HEK293 (cell line): ENCODE results near the gene TSPEAR.
"Not testable (repeated sequence)": the region's sequence is repeated elsewhere in the genome, so short reads cannot be mapped to it uniquely, and the experiment has no call there.

Source experiments
- CTCF ChIA-PET: fragments of 350-600 bp; formaldehyde crosslinking; extraction: SDS; loops from one replicate; lab custom pipeline; 2021; ENCODE audit warnings: antibody characterized with exemption; lab: Yijun Ruan, JAX
- POLR2A ChIA-PET: fragments of 300-600 bp; formaldehyde crosslinking; extraction: SDS; loops from one replicate; lab custom pipeline; 2020; ENCODE audit warnings: antibody characterized with exemption, inconsistent platforms; lab: Yijun Ruan, JAX
- H3K27ac ChIP-seq: fragments of 200-500 bp; sonication (Bioruptor generic); 2 replicates; pipeline ENCODE4 v1.5.1; 2014; ENCODE audit warnings: low read depth, low read length, control low read depth, inconsistent platforms; ENCODE audit errors: extremely low read depth
- H3K36me3 ChIP-seq, 2 experiments: fragments of 200-500 bp in 1 of 2; sonication (Bioruptor generic) in 1 of 2; 1 replicate in 1 of 2; 2 replicates in 1 of 2; pipeline ENCODE4 v1.5.1; 2014 to 2017; ENCODE audit warnings: inconsistent platforms in 2 of 2, low read length in 2 of 2; ENCODE audit not compliant: control insufficient read depth in 2 of 2, insufficient read depth in 1 of 2
- H3K4me1 ChIP-seq: fragments of 200-500 bp; sonication (Bioruptor generic); 2 replicates; pipeline ENCODE4 v1.5.1; 2014; ENCODE audit warnings: mild to moderate bottlenecking, low read length, inconsistent platforms; ENCODE audit not compliant: control insufficient read depth, insufficient read depth
- H3K4me3 ChIP-seq: 2 replicates; pipeline ENCODE4 v1.5.1; 2011; ENCODE audit warnings: low read depth, mild to moderate bottlenecking, control low read depth, low read length, moderate library complexity
- H3K9me3 ChIP-seq: fragments of 200-500 bp; sonication (Bioruptor generic); 2 replicates; pipeline ENCODE4 v1.5.1; 2014; ENCODE audit warnings: low read depth, low read length, inconsistent platforms; ENCODE audit not compliant: control insufficient read depth, insufficient read depth
- GLIS2 ChIP-seq: fragments of 450-650 bp; formaldehyde crosslinking; IDR thresholded peaks from 2 replicates; pipeline ENCODE4 v1.5.1; 2016; ENCODE audit warnings: missing biosample characterization, missing genetic modification characterization
- PRDM1 ChIP-seq: fragments of 450-650 bp; formaldehyde crosslinking; IDR thresholded peaks from 2 replicates; pipeline ENCODE4; 2016; ENCODE audit warnings: missing biosample characterization, missing genetic modification characterization
- RBAK ChIP-seq: fragments of 450-650 bp; formaldehyde crosslinking; IDR thresholded peaks from 2 replicates; pipeline ENCODE4 v1.5.1; 2016; ENCODE audit warnings: missing biosample characterization, missing genetic modification characterization
- YY2 ChIP-seq: fragments of 450-650 bp; formaldehyde crosslinking; IDR thresholded peaks from 2 replicates; pipeline ENCODE4 v1.5.1; 2016; ENCODE audit warnings: missing biosample characterization, missing genetic modification characterization
- ZNF214 ChIP-seq: fragments of 450-650 bp; formaldehyde crosslinking; IDR thresholded peaks from 2 replicates; pipeline ENCODE4 v1.5.1; 2017; ENCODE audit warnings: missing biosample characterization, mild to moderate bottlenecking, missing genetic modification characterization, borderline replicate concordance
- ZNF266 ChIP-seq: fragments of 450-650 bp; formaldehyde crosslinking; IDR thresholded peaks from 2 replicates; pipeline ENCODE4 v1.5.1; 2016; ENCODE audit warnings: missing biosample characterization, missing genetic modification characterization, low read depth
- ZNF274 ChIP-seq, 2 experiments: fragments of 200-500 bp in 1 of 2; fragments of 450-650 bp in 1 of 2; sonication (Bioruptor generic) in 1 of 2; formaldehyde crosslinking in 1 of 2; IDR thresholded peaks; 2 replicates each; pipeline versions ENCODE4 v1.5.1 to v1.6.1; 2014 to 2016; ENCODE audit warnings: borderline replicate concordance in 1 of 2, inconsistent platforms in 1 of 2, low read length in 1 of 2, missing biosample characterization in 1 of 2, missing genetic modification characterization in 1 of 2
- ZNF335 ChIP-seq: fragments of 450-650 bp; formaldehyde crosslinking; conservative IDR thresholded peaks from 2 replicates; pipeline ENCODE4 v1.5.1; 2016; ENCODE audit warnings: missing biosample characterization, missing genetic modification characterization
- ZNF433 ChIP-seq: fragments of 450-650 bp; formaldehyde crosslinking; IDR thresholded peaks from 2 replicates; pipeline ENCODE4 v1.5.1; 2016; ENCODE audit warnings: missing biosample characterization, missing genetic modification characterization, low read depth
- ZNF600 ChIP-seq: fragments of 450-650 bp; formaldehyde crosslinking; IDR thresholded peaks from 2 replicates; pipeline ENCODE4 v1.5.1; 2016; ENCODE audit warnings: missing biosample characterization, missing genetic modification characterization
- ZNF623 ChIP-seq: fragments of 450-650 bp; formaldehyde crosslinking; IDR thresholded peaks from 2 replicates; pipeline ENCODE4 v1.5.1; 2016; ENCODE audit warnings: missing biosample characterization, missing genetic modification characterization
- ZNF776 ChIP-seq: fragments of 450-650 bp; formaldehyde crosslinking; IDR thresholded peaks from 2 replicates; pipeline ENCODE4 v1.5.0; 2017; ENCODE audit warnings: missing biosample characterization, missing genetic modification characterization, borderline replicate concordance
- ZNF830 ChIP-seq: fragments of 450-650 bp; IDR thresholded peaks from 2 replicates; pipeline ENCODE4 v1.5.0; 2018; ENCODE audit warnings: missing biosample characterization, missing genetic modification characterization, low read depth, mild to moderate bottlenecking, moderate library complexity
- TF ChIP-seq, protein P1 (sequence below): fragments of 450-650 bp; formaldehyde crosslinking; IDR thresholded peaks from 2 replicates; pipeline ENCODE4 v1.5.1; 2016; ENCODE audit warnings: missing biosample characterization, missing genetic modification characterization, borderline replicate concordance
- TF ChIP-seq, protein P2 (sequence below): fragments of 450-650 bp; formaldehyde crosslinking; IDR thresholded peaks from 2 replicates; pipeline ENCODE4 v1.5.1; 2017; ENCODE audit warnings: missing biosample characterization, mild to moderate bottlenecking, missing genetic modification characterization, moderate library complexity
- TF ChIP-seq, protein P3 (sequence below): fragments of 450-650 bp; formaldehyde crosslinking; IDR thresholded peaks from 2 replicates; pipeline ENCODE4 v1.5.1; 2016; ENCODE audit warnings: missing biosample characterization, missing genetic modification characterization
- TF ChIP-seq, protein P4 (sequence below): fragments of 450-650 bp; formaldehyde crosslinking; IDR thresholded peaks from 2 replicates; pipeline ENCODE4 v1.5.1; 2017; ENCODE audit warnings: missing biosample characterization, missing genetic modification characterization
- TF ChIP-seq, protein P5 (sequence below): fragments of 450-650 bp; formaldehyde crosslinking; conservative IDR thresholded peaks from 2 replicates; pipeline ENCODE4 v1.5.1; 2016; ENCODE audit warnings: low read depth, missing biosample characterization, missing genetic modification characterization

Gene TSPEAR

DNA sequence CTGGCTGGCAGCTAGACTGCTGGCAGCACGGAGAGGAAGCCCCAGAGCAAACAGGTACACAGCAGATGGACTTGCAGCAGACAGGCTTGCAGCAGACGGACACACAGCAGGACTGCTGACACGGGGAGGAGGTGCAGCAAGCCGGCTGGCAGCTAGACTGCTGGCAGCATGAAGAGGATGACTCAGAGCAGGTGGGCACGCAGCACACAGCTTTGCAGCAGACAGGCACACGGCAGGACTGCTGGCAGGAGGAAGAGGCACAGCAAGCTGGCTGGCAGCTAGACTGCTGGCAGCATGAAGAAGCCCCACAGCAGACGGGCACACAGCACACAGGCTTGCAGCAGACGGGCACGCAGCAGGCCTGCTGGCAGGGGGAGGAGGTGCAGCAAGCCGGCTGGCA lies 160.6 kb downstream of the TSPEAR start:
- TF ChIP-seq YY2 (tag by site-specific recombination) = no peak
- TF ChIP-seq ZNF274 (IDR thresholded peaks at IDR 0.05; ENCODE audit: low read length) = no peak
- TF ChIP-seq ZNF274 (tag by site-specific recombination; IDR thresholded peaks at IDR 0.05; ENCODE audit: borderline replicate concordance) = no peak
- no peak for TF ChIP-seq ZNF335 (tag by site-specific recombination)
- TF ChIP-seq ZNF433 (tag by site-specific recombination) = no peak
- TF ChIP-seq ZNF214 (tag by site-specific recombination) = no peak
- TF ChIP-seq, protein P1, sequence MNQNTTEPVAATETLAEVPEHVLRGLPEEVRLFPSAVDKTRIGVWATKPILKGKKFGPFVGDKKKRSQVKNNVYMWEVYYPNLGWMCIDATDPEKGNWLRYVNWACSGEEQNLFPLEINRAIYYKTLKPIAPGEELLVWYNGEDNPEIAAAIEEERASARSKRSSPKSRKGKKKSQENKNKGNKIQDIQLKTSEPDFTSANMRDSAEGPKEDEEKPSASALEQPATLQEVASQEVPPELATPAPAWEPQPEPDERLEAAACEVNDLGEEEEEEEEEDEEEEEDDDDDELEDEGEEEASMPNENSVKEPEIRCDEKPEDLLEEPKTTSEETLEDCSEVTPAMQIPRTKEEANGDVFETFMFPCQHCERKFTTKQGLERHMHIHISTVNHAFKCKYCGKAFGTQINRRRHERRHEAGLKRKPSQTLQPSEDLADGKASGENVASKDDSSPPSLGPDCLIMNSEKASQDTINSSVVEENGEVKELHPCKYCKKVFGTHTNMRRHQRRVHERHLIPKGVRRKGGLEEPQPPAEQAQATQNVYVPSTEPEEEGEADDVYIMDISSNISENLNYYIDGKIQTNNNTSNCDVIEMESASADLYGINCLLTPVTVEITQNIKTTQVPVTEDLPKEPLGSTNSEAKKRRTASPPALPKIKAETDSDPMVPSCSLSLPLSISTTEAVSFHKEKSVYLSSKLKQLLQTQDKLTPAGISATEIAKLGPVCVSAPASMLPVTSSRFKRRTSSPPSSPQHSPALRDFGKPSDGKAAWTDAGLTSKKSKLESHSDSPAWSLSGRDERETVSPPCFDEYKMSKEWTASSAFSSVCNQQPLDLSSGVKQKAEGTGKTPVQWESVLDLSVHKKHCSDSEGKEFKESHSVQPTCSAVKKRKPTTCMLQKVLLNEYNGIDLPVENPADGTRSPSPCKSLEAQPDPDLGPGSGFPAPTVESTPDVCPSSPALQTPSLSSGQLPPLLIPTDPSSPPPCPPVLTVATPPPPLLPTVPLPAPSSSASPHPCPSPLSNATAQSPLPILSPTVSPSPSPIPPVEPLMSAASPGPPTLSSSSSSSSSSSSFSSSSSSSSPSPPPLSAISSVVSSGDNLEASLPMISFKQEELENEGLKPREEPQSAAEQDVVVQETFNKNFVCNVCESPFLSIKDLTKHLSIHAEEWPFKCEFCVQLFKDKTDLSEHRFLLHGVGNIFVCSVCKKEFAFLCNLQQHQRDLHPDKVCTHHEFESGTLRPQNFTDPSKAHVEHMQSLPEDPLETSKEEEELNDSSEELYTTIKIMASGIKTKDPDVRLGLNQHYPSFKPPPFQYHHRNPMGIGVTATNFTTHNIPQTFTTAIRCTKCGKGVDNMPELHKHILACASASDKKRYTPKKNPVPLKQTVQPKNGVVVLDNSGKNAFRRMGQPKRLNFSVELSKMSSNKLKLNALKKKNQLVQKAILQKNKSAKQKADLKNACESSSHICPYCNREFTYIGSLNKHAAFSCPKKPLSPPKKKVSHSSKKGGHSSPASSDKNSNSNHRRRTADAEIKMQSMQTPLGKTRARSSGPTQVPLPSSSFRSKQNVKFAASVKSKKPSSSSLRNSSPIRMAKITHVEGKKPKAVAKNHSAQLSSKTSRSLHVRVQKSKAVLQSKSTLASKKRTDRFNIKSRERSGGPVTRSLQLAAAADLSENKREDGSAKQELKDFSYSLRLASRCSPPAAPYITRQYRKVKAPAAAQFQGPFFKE = no peak
- TF ChIP-seq ZNF776 = no peak
- TF ChIP-seq PRDM1 (tag by site-specific recombination) = no peak
- TF ChIP-seq, protein P2, sequence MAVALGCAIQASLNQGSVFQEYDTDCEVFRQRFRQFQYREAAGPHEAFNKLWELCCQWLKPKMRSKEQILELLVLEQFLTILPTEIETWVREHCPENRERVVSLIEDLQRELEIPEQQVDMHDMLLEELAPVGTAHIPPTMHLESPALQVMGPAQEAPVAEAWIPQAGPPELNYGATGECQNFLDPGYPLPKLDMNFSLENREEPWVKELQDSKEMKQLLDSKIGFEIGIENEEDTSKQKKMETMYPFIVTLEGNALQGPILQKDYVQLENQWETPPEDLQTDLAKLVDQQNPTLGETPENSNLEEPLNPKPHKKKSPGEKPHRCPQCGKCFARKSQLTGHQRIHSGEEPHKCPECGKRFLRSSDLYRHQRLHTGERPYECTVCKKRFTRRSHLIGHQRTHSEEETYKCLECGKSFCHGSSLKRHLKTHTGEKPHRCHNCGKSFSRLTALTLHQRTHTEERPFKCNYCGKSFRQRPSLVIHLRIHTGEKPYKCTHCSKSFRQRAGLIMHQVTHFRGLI = no peak
- no peak for TF ChIP-seq ZNF266
- no peak for TF ChIP-seq RBAK (tag by site-specific recombination)
- TF ChIP-seq, protein P3, sequence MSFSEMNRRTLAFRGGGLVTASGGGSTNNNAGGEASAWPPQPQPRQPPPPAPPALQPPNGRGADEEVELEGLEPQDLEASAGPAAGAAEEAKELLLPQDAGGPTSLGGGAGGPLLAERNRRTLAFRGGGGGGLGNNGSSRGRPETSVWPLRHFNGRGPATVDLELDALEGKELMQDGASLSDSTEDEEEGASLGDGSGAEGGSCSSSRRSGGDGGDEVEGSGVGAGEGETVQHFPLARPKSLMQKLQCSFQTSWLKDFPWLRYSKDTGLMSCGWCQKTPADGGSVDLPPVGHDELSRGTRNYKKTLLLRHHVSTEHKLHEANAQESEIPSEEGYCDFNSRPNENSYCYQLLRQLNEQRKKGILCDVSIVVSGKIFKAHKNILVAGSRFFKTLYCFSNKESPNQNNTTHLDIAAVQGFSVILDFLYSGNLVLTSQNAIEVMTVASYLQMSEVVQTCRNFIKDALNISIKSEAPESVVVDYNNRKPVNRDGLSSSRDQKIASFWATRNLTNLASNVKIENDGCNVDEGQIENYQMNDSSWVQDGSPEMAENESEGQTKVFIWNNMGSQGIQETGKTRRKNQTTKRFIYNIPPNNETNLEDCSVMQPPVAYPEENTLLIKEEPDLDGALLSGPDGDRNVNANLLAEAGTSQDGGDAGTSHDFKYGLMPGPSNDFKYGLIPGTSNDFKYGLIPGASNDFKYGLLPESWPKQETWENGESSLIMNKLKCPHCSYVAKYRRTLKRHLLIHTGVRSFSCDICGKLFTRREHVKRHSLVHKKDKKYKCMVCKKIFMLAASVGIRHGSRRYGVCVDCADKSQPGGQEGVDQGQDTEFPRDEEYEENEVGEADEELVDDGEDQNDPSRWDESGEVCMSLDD (tag by site-specific recombination) = no peak
- TF ChIP-seq, protein P4, sequence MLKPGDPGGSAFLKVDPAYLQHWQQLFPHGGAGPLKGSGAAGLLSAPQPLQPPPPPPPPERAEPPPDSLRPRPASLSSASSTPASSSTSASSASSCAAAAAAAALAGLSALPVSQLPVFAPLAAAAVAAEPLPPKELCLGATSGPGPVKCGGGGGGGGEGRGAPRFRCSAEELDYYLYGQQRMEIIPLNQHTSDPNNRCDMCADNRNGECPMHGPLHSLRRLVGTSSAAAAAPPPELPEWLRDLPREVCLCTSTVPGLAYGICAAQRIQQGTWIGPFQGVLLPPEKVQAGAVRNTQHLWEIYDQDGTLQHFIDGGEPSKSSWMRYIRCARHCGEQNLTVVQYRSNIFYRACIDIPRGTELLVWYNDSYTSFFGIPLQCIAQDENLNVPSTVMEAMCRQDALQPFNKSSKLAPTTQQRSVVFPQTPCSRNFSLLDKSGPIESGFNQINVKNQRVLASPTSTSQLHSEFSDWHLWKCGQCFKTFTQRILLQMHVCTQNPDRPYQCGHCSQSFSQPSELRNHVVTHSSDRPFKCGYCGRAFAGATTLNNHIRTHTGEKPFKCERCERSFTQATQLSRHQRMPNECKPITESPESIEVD (tag by site-specific recombination) = no peak
- TF ChIP-seq GLIS2 (tag by site-specific recombination) = no peak
- TF ChIP-seq ZNF830 = no peak
- no peak for TF ChIP-seq ZNF600
- TF ChIP-seq, protein P5, sequence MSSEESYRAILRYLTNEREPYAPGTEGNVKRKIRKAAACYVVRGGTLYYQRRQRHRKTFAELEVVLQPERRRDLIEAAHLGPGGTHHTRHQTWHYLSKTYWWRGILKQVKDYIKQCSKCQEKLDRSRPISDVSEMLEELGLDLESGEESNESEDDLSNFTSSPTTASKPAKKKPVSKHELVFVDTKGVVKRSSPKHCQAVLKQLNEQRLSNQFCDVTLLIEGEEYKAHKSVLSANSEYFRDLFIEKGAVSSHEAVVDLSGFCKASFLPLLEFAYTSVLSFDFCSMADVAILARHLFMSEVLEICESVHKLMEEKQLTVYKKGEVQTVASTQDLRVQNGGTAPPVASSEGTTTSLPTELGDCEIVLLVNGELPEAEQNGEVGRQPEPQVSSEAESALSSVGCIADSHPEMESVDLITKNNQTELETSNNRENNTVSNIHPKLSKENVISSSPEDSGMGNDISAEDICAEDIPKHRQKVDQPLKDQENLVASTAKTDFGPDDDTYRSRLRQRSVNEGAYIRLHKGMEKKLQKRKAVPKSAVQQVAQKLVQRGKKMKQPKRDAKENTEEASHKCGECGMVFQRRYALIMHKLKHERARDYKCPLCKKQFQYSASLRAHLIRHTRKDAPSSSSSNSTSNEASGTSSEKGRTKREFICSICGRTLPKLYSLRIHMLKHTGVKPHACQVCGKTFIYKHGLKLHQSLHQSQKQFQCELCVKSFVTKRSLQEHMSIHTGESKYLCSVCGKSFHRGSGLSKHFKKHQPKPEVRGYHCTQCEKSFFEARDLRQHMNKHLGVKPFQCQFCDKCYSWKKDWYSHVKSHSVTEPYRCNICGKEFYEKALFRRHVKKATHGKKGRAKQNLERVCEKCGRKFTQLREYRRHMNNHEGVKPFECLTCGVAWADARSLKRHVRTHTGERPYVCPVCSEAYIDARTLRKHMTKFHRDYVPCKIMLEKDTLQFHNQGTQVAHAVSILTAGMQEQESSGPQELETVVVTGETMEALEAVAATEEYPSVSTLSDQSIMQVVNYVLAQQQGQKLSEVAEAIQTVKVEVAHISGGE (tag by site-specific recombination) = no peak
- TF ChIP-seq ZNF623 = no peak
- H3K4me3 ChIP-seq = no peak overlapping the region
- no peaks in the 10 kb centered on the region for H3K9me3 ChIP-seq
- H3K27ac ChIP-seq = no peak overlapping the region
- no peaks in the 10 kb centered on the region for H3K4me1 ChIP-seq
- CTCF ChIA-PET = no interaction called here
- H3K36me3 ChIP-seq = no peaks in the 10 kb centered on the region
- POLR2A ChIA-PET = no interaction called here

DNA sequence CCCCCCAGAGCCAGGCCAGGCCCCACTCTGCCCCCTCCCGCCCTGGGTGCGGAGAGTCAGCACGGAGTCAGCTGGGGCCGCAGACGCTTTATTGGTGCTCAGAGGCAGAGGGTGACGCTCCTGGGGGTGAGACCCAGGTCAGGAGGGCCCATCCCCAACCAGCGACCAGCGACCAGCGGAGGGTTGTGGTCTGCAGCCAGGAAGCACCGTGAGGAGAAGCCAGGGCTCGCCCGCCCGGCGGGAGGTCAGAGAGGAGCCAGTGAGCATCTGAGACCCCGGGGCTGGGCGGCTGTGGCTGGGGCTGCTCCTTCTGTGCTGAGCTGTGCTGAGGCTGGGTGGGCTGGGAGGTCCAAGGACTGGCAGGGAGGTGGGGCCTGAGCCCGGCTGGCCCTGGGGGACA lies 161.1 kb downstream of the TSPEAR start:
- H3K36me3 ChIP-seq, H3K27ac ChIP-seq, CTCF ChIA-PET, H3K4me3 ChIP-seq, H3K9me3 ChIP-seq, H3K4me1 ChIP-seq, POLR2A ChIA-PET: not testable (repeated sequence)
